Adrenal gland (tissue), 12 donors: Measurements from ENCODE around the gene TTN. TPM values are rescaled to one million over a fixed set of nuclear protein-coding genes. Genes with fewer than 3 reads are reported as not detected.
A peak's percentile ranks its signal among the peaks of the same experiment; 100 is the strongest.

ENCODE experiments used
- DNase-seq, 7 donors: peaks; one replicate each; pipeline ENCODE4 v3.0.0-alpha.2; 2019 to 2020
- H3K27ac ChIP-seq, 5 donors: fragments of 200-600 bp; sonication (generic) in 4 of 5; 1 replicate in 3 of 5; 2 replicates in 2 of 5; pipeline versions ENCODE4 v1.5.1 to v1.8.0; 2016 to 2020; ENCODE audit warnings: mild to moderate bottlenecking in 1 of 5
- H3K27me3 ChIP-seq: fragments of 200-600 bp; 2 replicates; pipeline ENCODE4 v1.8.0; 2021
- H3K36me3 ChIP-seq, 2 donors: fragments of 200-600 bp; replicated peaks in 1 of 2; 1 replicate in 1 of 2; 2 replicates in 1 of 2; pipeline versions ENCODE4 v1.5.1 to v1.8.0; 2018 to 2022
- H3K4me1 ChIP-seq, 2 donors: fragments of 200-600 bp; replicated peaks in 1 of 2; 1 replicate in 1 of 2; 2 replicates in 1 of 2; pipeline versions ENCODE4 v1.5.1 to v1.8.0; 2018 to 2021
- H3K4me3 ChIP-seq, 4 donors: fragments of 200-600 bp; sonication (generic) in 3 of 4; one replicate each; pipeline ENCODE4 v1.5.1; 2016 to 2018
- H3K9me3 ChIP-seq, 3 donors: fragments of 200-600 bp; sonication (generic) in 1 of 3; replicated peaks in 1 of 3; 1 replicate in 2 of 3; 2 replicates in 1 of 3; pipeline versions ENCODE4 v1.5.1 to v1.8.0; 2016 to 2021
- CTCF ChIP-seq, 6 experiments: fragments of 450-650 bp in 4 of 6; fragments of 200-600 bp in 2 of 6; sonication (generic) in 1 of 6; IDR thresholded peaks; 1 replicate in 5 of 6; 2 replicates in 1 of 6; pipeline versions ENCODE4 v1.5.1 to v1.8.0; 2016 to 2021; ENCODE audit warnings: antibody characterized with exemption in 6 of 6, mild to moderate bottlenecking in 2 of 6, moderate library complexity in 1 of 6
- POLR2A ChIP-seq, 2 donors: fragments of 450-650 bp; IDR thresholded peaks; one replicate each; pipeline ENCODE4 v1.6.1; 2017; ENCODE audit warnings: antibody characterized with exemption in 2 of 2, mild to moderate bottlenecking in 2 of 2, moderate library complexity in 1 of 2
- WGBS, 4 donors: extraction: QIAGEN DNeasy Blood & Tissue Kit in 2 of 4; methylation state at CpG; one replicate each; pipeline versions ENCODE4 v1.1.5 to v1.1.7; 2013 to 2017; 5-methylcytosine and 5-hydroxymethylcytosine counted together
- intact Hi-C, 2 donors: fragments of 100-400 bp; cut with DNase I; formaldehyde crosslinking; loops; one replicate each; pipeline versions ENCODE4 v1.14.1 to v1.15.0; 2022 to 2023
- polyA plus RNA-seq, 3 donors: library from polyadenylated mRNA; stranded (reverse); fragments of 200-250 nt in 2 of 3; fragments of 350-450 nt in 1 of 3; fragmentation: Illumina TruSeq in 1 of 3; extraction: RNeasy Lipid Tissue Mini Kit (QIAGEN cat#74804) in 1 of 3; gene quantifications; one replicate each; pipeline ENCODE4 v1.2.3, GENCODE V29; 2013 to 2014
- total RNA-seq, 9 donors: library from RNA; depleted of rRNA in 4 of 9; stranded (reverse); fragments of >200 nt in 4 of 9; fragments of 120-200 nt in 1 of 9; fragmentation: NEBNext Ultra II Directional in 1 of 9; extraction: Animal tissue kit (Norgen Biotek cat#: 25700) in 1 of 9; gene quantifications; one replicate each; pipeline versions ENCODE4 v1.1.0 to v1.2.4, GENCODE V29; 2013 to 2023
- donor health status: healthy with polysubstance abuse.
- donor health status: Bipolar disorder and iron deficiency.
- donor health status: DM: yes; HTN: yes; CAD: no.
- donor health status: DM: no; HTN: no; CAD: no.
- donor health status: DM: no; HTN: no; CAD: no.
- donor health status: DM: yes; HTN: yes; CAD: no.

Gene TTN
- total and polyA plus RNA-seq, 12 donors, result 0.05 to 45.2 (median 2.7) TPM

GRCh38 chr2:178498137-178498536 lies 309.1 kb downstream of the TTN start:
- no peak overlapping the region for H3K27ac ChIP-seq
- intact Hi-C loops, result no loop called here
- TF ChIP-seq CTCF (IDR thresholded peaks at IDR 0.05) (no peak), POLR2A (IDR thresholded peaks at IDR 0.05) (no peak)
- H3K27me3 ChIP-seq, result no peaks in the 10 kb centered on the region
- no peak overlapping the region for H3K4me3 ChIP-seq
- no peaks in the 10 kb centered on the region for H3K9me3 ChIP-seq
- no peak for DNase-seq
- no peaks in the 10 kb centered on the region for H3K4me1 ChIP-seq
- H3K36me3 ChIP-seq, result peaks cover 0 to 77% of the 10 kb centered on the region in 2 donors

DNA sequence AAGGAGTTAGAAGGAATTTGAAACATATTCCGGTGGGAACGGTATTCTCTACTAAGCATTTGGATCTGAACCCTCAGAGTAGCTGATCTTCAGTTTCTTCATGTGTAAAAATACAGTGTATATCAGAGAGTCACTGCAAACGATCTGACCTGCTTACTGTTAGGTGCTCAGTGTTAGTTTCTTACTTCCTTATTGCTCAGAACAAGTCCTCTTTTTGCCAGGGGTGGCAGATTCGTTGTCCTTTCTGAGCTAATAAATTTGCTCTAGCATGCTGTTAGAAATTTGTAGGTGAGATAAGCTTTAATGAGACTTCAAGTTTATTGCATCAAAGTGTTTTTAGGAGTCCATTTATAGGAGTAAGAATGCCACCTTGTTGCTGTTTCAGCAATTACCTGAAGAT lies 311.2 kb downstream of the TTN start:
- Histone ChIP-seq H3K27ac (no peak overlapping the region), H3K27me3 (no peaks in the 10 kb centered on the region), H3K36me3 (peaks cover 0 to 65% of the 10 kb centered on the region in 2 donors), H3K4me3 (no peak overlapping the region), H3K9me3 (no peaks in the 10 kb centered on the region), H3K4me1 (no peaks in the 10 kb centered on the region)
- intact Hi-C loops, result no loop called here
- no peak for TF ChIP-seq CTCF (IDR thresholded peaks at IDR 0.05)
- TF ChIP-seq POLR2A (IDR thresholded peaks at IDR 0.05), result no peak
- no peak for DNase-seq
- 76 to 82% (median 80%) methylated on average over 4 of the region's 4 CpGs for WGBS, 4 donors

DNA sequence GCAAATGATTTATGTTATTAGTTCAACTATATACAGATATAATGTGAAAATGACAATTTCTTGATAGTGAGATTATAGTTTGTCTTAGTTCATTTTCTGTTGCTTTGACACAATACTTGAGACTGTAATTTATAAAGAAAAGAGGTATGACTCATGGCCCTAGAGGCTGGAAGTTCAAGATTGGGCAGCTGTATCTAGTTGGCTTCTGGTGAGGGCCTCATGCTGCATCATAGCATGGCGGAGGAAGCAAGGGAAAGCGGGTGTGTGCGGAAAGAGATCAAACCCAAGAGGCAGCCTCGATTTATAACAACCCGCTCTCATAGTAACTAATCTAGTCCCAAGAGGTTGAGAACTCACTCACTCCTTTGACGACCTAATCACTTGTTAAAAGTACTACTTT lies 315.6 kb downstream of the TTN start:
- Histone ChIP-seq H3K27ac (no peak overlapping the region), H3K4me3 (no peak overlapping the region), H3K36me3 (peaks cover 0 to 44% of the 10 kb centered on the region in 2 donors), H3K4me1 (no peaks in the 10 kb centered on the region), H3K9me3 (no peaks in the 10 kb centered on the region), H3K27me3 (no peaks in the 10 kb centered on the region)
- 83 to 95% (median 89%) methylated on average over 6 of the region's 6 CpGs for WGBS, 4 donors
- no peak for TF ChIP-seq POLR2A (IDR thresholded peaks at IDR 0.05)
- no peak for TF ChIP-seq CTCF (IDR thresholded peaks at IDR 0.05)
- intact Hi-C loops, result no loop called here
- DNase-seq, result no peak

GRCh38 chr2:178485356-178485755 lies 321.9 kb downstream of the TTN start:
- H3K9me3 ChIP-seq, result no peaks in the 10 kb centered on the region
- no peak overlapping the region for H3K4me3 ChIP-seq
- peak in 1 of 7 donors; percentile 25 for DNase-seq
- intact Hi-C loops, result no loop called here
- no peaks in the 10 kb centered on the region for H3K36me3 ChIP-seq
- H3K4me1 ChIP-seq, result peaks cover 28 to 50% of the 10 kb centered on the region in 2 donors
- WGBS, 4 donors, result 49 to 59% (median 52%) methylated on average over 3 of the region's 3 CpGs
- peak overlapping the region in 3 of 5 donors; percentile 22 to 69 (median 50) for H3K27ac ChIP-seq
- TF ChIP-seq CTCF (IDR thresholded peaks at IDR 0.05), result no peak
- no peak for TF ChIP-seq POLR2A (IDR thresholded peaks at IDR 0.05)
- H3K27me3 ChIP-seq, result no peaks in the 10 kb centered on the region
